Peyer's patch (tissue), 4 donors: ENCODE data around the gene ZNF197.

ENCODE experiments used
- POLR2A ChIP-seq, 2 donors: fragments of 450-650 bp; IDR thresholded peaks; one replicate each; pipeline ENCODE4 v1.5.1; 2017; ENCODE audit warnings: antibody characterized with exemption in 2 of 2, mild to moderate bottlenecking in 2 of 2, moderate library complexity in 2 of 2
- TF ChIP-seq, protein P1 (sequence below), 6 experiments: fragments of 450-650 bp in 4 of 6; fragments of 200-600 bp in 2 of 6; sonication (generic) in 1 of 6; IDR thresholded peaks; one replicate each; pipeline ENCODE4 v1.5.1; 2017 to 2019; ENCODE audit warnings: antibody characterized with exemption in 6 of 6, mild to moderate bottlenecking in 3 of 6, moderate library complexity in 1 of 6

GRCh38 chr3:44680921-44681455 is 56.2 kb downstream of the ZNF197 start:
- no peak for TF ChIP-seq POLR2A (IDR thresholded peaks at IDR 0.05)
- TF ChIP-seq, protein P1, sequence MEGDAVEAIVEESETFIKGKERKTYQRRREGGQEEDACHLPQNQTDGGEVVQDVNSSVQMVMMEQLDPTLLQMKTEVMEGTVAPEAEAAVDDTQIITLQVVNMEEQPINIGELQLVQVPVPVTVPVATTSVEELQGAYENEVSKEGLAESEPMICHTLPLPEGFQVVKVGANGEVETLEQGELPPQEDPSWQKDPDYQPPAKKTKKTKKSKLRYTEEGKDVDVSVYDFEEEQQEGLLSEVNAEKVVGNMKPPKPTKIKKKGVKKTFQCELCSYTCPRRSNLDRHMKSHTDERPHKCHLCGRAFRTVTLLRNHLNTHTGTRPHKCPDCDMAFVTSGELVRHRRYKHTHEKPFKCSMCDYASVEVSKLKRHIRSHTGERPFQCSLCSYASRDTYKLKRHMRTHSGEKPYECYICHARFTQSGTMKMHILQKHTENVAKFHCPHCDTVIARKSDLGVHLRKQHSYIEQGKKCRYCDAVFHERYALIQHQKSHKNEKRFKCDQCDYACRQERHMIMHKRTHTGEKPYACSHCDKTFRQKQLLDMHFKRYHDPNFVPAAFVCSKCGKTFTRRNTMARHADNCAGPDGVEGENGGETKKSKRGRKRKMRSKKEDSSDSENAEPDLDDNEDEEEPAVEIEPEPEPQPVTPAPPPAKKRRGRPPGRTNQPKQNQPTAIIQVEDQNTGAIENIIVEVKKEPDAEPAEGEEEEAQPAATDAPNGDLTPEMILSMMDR (IDR thresholded peaks at IDR 0.05): no peak
